Neuronal stem cell (in vitro differentiated cells): Measurements from ENCODE around the gene LDB2.

ENCODE experiments used
- DNase-seq: peaks from one replicate; pipeline ENCODE4 v3.0.0-alpha.2; 2013; ENCODE audit warnings: low spot score
- H2AFZ ChIP-seq: one replicate; pipeline ENCODE4 v1.6.1; 2013; ENCODE audit warnings: mild to moderate bottlenecking, low read length, inconsistent platforms
- H2AK5ac ChIP-seq: 2 replicates; pipeline ENCODE4 v1.6.1; 2013; ENCODE audit warnings: low read depth, mild to moderate bottlenecking, inconsistent platforms, low read length, moderate library complexity, mixed read lengths
- H2BK120ac ChIP-seq: 2 replicates; pipeline ENCODE4 v1.6.1; 2013; ENCODE audit warnings: low read depth, mild to moderate bottlenecking, inconsistent platforms, low read length, moderate library complexity, mixed read lengths
- H2BK12ac ChIP-seq: one replicate; pipeline ENCODE4 v1.6.1; 2013; ENCODE audit warnings: low read length, inconsistent platforms
- H2BK15ac ChIP-seq: 2 replicates; pipeline ENCODE4 v1.6.1; 2013; ENCODE audit warnings: mild to moderate bottlenecking, low read length, inconsistent platforms, mixed read lengths
- H2BK5ac ChIP-seq: one replicate; pipeline ENCODE4 v1.6.1; 2013; ENCODE audit warnings: inconsistent platforms, mild to moderate bottlenecking, low read length, moderate library complexity
- H3K14ac ChIP-seq: one replicate; pipeline ENCODE4 v1.6.1; 2013; ENCODE audit warnings: low read length, inconsistent platforms
- H3K18ac ChIP-seq: 2 replicates; pipeline ENCODE4 v1.6.1; 2013; ENCODE audit warnings: low read length, inconsistent platforms
- H3K23ac ChIP-seq: 2 replicates; pipeline ENCODE4 v1.6.1; 2013; ENCODE audit warnings: low read depth, mild to moderate bottlenecking, mixed read lengths, low read length, inconsistent platforms; ENCODE audit not compliant: poor library complexity
- H3K27ac ChIP-seq: replicated peaks from 3 replicates; pipeline ENCODE4 v1.5.1; 2013; ENCODE audit warnings: low read length, inconsistent platforms
- H3K27me3 ChIP-seq, 3 experiments: 2 replicates each; pipeline ENCODE4 v1.6.1; 2013; ENCODE audit warnings: low read length in 3 of 3, mild to moderate bottlenecking in 2 of 3, inconsistent platforms in 1 of 3, low read depth in 1 of 3, mixed read lengths in 1 of 3, moderate library complexity in 1 of 3; ENCODE audit not compliant: control insufficient read depth in 3 of 3, insufficient read depth in 3 of 3
- H3K36me3 ChIP-seq, 2 donors: replicated peaks in 1 of 2; 2 replicates each; pipeline ENCODE4 v1.6.1; 2013; ENCODE audit warnings: low read length in 2 of 2; ENCODE audit not compliant: control insufficient read depth in 2 of 2, insufficient read depth in 2 of 2
- H3K4ac ChIP-seq: 2 replicates; pipeline ENCODE4 v1.6.1; 2013; ENCODE audit warnings: inconsistent platforms, mild to moderate bottlenecking, low read length, moderate library complexity
- H3K4me1 ChIP-seq, 2 donors: 1 replicate in 1 of 2; 2 replicates in 1 of 2; pipeline ENCODE4 v1.6.1; 2013; ENCODE audit warnings: low read length in 2 of 2, low read depth in 1 of 2; ENCODE audit not compliant: control insufficient read depth in 2 of 2, insufficient read depth in 1 of 2
- H3K4me2 ChIP-seq: one replicate; pipeline ENCODE4 v1.6.1; 2013; ENCODE audit warnings: mild to moderate bottlenecking, low read length, inconsistent platforms; ENCODE audit not compliant: insufficient read depth, poor library complexity, severe bottlenecking
- H3K4me3 ChIP-seq, 2 donors: 2 replicates each; pipeline ENCODE4 v1.5.1; 2013; ENCODE audit warnings: low read length in 2 of 2, mild to moderate bottlenecking in 2 of 2, inconsistent platforms in 1 of 2, moderate library complexity in 1 of 2
- H3K79me1 ChIP-seq: one replicate; pipeline ENCODE4 v1.6.1; 2013; ENCODE audit warnings: low read depth, mild to moderate bottlenecking, inconsistent platforms, low read length, moderate library complexity
- H3K9ac ChIP-seq: one replicate; pipeline ENCODE4 v1.6.1; 2013; ENCODE audit warnings: mild to moderate bottlenecking, low read depth, low read length, inconsistent platforms; ENCODE audit not compliant: poor library complexity
- H3K9me3 ChIP-seq, 2 donors: replicated peaks in 1 of 2; 2 replicates each; pipeline versions ENCODE3 to v1.6.1; 2013; ENCODE audit warnings: low read length in 2 of 2, mild to moderate bottlenecking in 2 of 2, inconsistent platforms in 1 of 2, low read depth in 1 of 2, mixed read lengths in 1 of 2, moderate library complexity in 1 of 2; ENCODE audit not compliant: control insufficient read depth in 2 of 2, insufficient read depth in 1 of 2
- H4K8ac ChIP-seq: one replicate; pipeline ENCODE4 v1.6.1; 2013; ENCODE audit warnings: low read depth, mild to moderate bottlenecking, inconsistent platforms, low read length, moderate library complexity
- H4K91ac ChIP-seq: one replicate; pipeline ENCODE4 v1.6.1; 2013; ENCODE audit warnings: low read length, low read depth, mild to moderate bottlenecking, inconsistent platforms; ENCODE audit not compliant: poor library complexity
- WGBS, 2 donors: extraction: QIAGEN DNeasy Blood & Tissue Kit; methylation state at CpG; one replicate each; pipeline ENCODE4 v1.1.7; 2013; ENCODE audit warnings: missing lambda C conversion rate in 2 of 2, mixed read lengths in 1 of 2; ENCODE audit not compliant: insufficient read length in 2 of 2, insufficient replicate concordance in 1 of 2; ENCODE audit errors: extremely low coverage in 2 of 2; 5-methylcytosine and 5-hydroxymethylcytosine counted together

Gene LDB2

DNA sequence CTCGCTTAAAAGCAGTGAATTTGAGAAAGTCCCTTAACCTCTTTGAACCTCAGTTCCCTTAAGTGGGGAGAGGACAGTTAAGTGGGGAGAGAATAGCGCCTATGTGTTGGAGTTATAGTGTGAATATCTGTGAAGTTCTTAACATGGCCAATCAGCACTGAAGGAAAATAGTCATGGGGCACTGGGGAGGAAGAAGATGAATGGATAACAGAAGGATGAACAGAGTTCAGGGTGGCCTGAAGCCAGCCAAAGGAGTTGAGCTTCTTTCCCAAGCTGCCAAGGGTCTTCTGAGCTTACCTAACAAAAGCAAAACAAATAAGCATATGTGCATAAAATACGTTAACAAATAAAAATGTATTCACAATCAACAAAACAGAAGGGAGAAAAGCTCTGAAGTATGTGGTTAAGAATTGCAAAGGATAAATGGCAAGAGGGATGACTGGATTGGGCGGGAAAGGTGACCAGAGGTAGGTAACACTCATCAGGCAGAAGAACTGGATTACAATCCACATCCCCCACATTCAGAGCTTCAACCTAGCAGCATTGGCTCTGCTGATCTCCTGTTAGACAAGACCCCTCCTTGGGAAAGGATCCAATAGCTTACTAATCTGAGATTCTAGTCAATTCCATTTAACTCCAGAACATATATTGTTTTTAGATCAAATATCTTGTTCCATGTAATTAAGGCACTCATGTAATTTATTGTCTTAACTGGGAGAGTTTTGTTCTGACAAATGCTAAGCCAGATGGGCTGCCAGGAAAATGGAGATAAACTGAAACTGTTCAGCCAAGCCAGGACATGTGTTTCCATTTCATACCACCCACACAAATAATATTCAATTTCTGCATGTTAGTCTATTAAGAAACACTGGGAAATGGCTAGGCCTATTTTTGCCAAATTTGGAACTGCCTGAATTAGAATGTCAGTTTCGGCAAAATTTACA lies 221.2 kb downstream of the LDB2 start:
- H3K23ac ChIP-seq = no peak overlapping the region

GRCh38 chr4:16676230-16676770 lies 222.1 kb downstream of the LDB2 start:
- no peaks in the 10 kb centered on the region for H3K27me3 ChIP-seq
- WGBS, 2 donors = no CpG with 5 or more reads among the region's 3 CpGs
- H3K4me3 ChIP-seq = no peak overlapping the region
- H4K8ac ChIP-seq = no peak overlapping the region
- H2BK5ac ChIP-seq = no peak overlapping the region
- H2AK5ac ChIP-seq = no peak overlapping the region
- no peak overlapping the region for H2BK12ac ChIP-seq
- no peaks in the 10 kb centered on the region for H3K9me3 ChIP-seq
- H3K36me3 ChIP-seq = no peaks in the 10 kb centered on the region
- no peak overlapping the region for H2AFZ ChIP-seq
- no peak overlapping the region for H2BK120ac ChIP-seq
- H3K18ac ChIP-seq = no peak overlapping the region
- H2BK15ac ChIP-seq = no peak overlapping the region
- no peak overlapping the region for H3K27ac ChIP-seq
- H3K4me2 ChIP-seq = no peak overlapping the region
- no peak overlapping the region for H3K4ac ChIP-seq
- H4K91ac ChIP-seq = no peak overlapping the region
- no peak overlapping the region for H3K14ac ChIP-seq
- peaks cover 0 to 2% of the 10 kb centered on the region in 2 donors for H3K4me1 ChIP-seq
- no peaks in the 10 kb centered on the region for H3K79me1 ChIP-seq
- DNase-seq = no peak
- no peak overlapping the region for H3K9ac ChIP-seq
- no peak overlapping the region for H3K23ac ChIP-seq

More for the DNA sequence above, 221.2 kb downstream of the LDB2 start:
- Histone ChIP-seq H2BK15ac (no peak overlapping the region), H2BK5ac (no peak overlapping the region), H2AFZ (no peak overlapping the region), H2AK5ac (no peak overlapping the region), H2BK120ac (no peak overlapping the region), H3K9me3 (no peaks in the 10 kb centered on the region), H3K4me1 (peaks cover 0 to 2% of the 10 kb centered on the region in 2 donors), H3K36me3 (no peaks in the 10 kb centered on the region), H3K4ac (no peak overlapping the region), H4K91ac (no peak overlapping the region), H3K27me3 (no peaks in the 10 kb centered on the region), H3K27ac (no peak overlapping the region), H3K14ac (no peak overlapping the region), H3K9ac (no peak overlapping the region), H3K79me1 (no peaks in the 10 kb centered on the region), H3K4me3 (no peak overlapping the region), H2BK12ac (no peak overlapping the region), H4K8ac (no peak overlapping the region), H3K4me2 (no peak overlapping the region), H3K18ac (no peak overlapping the region)
- WGBS, 2 donors = no CpG with 5 or more reads among the region's 5 CpGs
- no peak for DNase-seq

GRCh38 chr4:16674082-16674481 lies 224.4 kb downstream of the LDB2 start:
- Histone ChIP-seq H2BK12ac (no peak overlapping the region), H2AK5ac (no peak overlapping the region), H4K91ac (no peak overlapping the region), H3K9me3 (no peaks in the 10 kb centered on the region), H2BK15ac (no peak overlapping the region), H3K4me1 (peaks cover 0 to 2% of the 10 kb centered on the region in 2 donors), H3K4ac (no peak overlapping the region), H3K27ac (no peak overlapping the region), H2BK5ac (no peak overlapping the region), H2BK120ac (no peak overlapping the region), H3K18ac (no peak overlapping the region), H2AFZ (no peak overlapping the region), H3K27me3 (no peaks in the 10 kb centered on the region), H4K8ac (no peak overlapping the region), H3K9ac (no peak overlapping the region), H3K4me3 (no peak overlapping the region), H3K4me2 (no peak overlapping the region), H3K23ac (no peak overlapping the region), H3K79me1 (no peaks in the 10 kb centered on the region), H3K14ac (no peak overlapping the region), H3K36me3 (no peaks in the 10 kb centered on the region)
- no peak for DNase-seq
- no CpG with 5 or more reads among the region's 7 CpGs for WGBS, 2 donors

- Histone ChIP-seq H3K4me3 (no peak overlapping the region), H2BK15ac (no peak overlapping the region), H3K4ac (no peak overlapping the region), H4K8ac (no peak overlapping the region), H3K79me1 (no peaks in the 10 kb centered on the region), H2BK12ac (no peak overlapping the region), H3K9me3 (no peaks in the 10 kb centered on the region), H4K91ac (no peak overlapping the region), H3K4me2 (no peak overlapping the region), H3K18ac (no peak overlapping the region), H3K14ac (no peak overlapping the region), H3K4me1 (peaks cover 0 to 4% of the 10 kb centered on the region in 2 donors), H2BK120ac (no peak overlapping the region), H2AK5ac (no peak overlapping the region), H2AFZ (no peak overlapping the region), H2BK5ac (no peak overlapping the region), H3K27ac (no peak overlapping the region), H3K9ac (no peak overlapping the region), H3K23ac (no peak overlapping the region), H3K36me3 (no peaks in the 10 kb centered on the region), H3K27me3 (no peaks in the 10 kb centered on the region)
- WGBS, 2 donors = no CpG with 5 or more reads among the region's 2 CpGs
- DNase-seq = no peak
Measured at GRCh38 chr4:16672421-16672820, 226.0 kb downstream of the LDB2 start.
